HG02970 (cell line): ENCODE results near the gene DHCR24.

Experiments used
- ATAC-seq: cut with Tn5 transposase; IDR thresholded peaks from one replicate; pipeline ENCODE4 v1.9.1; 2021; ENCODE audit warnings: mild to moderate bottlenecking, moderate library complexity, moderate number of reproducible peaks; ENCODE audit not compliant: unreplicated experiment, low FRiP score

The DHCR24 gene

DNA sequence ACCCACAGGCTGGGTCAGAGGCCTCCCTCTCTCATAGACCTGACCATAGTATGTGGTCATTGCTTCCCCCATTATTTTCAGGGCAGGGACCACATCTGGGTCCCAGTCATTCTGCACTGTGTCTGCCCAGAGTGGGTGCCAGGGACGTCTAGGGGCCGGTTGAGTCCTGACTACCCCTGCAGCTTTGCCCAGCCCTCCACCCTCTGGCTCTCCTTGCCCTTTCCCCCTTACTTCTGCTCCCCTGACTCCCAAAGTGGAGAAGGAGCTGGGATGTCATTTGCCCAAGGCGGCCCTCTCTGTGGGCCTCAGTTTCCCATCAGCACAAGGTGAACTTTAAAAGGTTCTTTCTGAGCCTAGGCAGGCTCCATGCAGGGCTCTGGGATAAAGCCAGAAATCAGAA lies 81.5 kb downstream of the DHCR24 start:
- ATAC-seq = no peak

DNA sequence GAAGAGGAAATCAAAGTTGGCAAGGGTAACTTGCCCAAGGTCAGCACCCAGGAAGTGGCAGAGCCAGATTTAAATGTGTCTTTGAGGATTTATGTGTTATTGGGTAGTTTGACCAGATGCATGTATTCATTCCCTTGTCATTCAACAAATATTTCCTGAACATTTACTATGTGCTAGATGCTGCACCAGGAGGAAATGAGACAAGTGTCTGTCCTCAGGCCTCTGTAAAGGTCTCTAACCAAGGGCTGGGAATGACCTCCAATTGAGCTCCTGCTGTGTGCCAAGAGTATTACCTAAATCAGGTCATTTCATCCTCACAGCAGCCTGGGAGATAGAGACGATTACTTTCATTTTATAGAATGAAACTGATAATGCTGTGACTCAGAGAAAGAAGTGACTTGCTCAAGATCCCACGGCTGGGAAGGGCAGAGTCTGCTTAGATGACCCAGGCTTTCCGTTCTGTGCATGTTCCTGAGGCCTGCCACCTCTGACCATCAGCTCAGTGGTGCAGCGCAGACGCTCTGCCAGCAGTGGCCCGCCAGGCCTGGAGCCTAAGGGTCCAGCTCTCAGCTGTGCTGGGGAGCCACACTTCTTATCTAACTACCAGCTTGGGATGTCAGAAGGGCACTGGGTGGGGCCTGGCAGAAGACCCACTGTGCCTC lies 82.4 kb downstream of the DHCR24 start:
- no peak for ATAC-seq

DNA sequence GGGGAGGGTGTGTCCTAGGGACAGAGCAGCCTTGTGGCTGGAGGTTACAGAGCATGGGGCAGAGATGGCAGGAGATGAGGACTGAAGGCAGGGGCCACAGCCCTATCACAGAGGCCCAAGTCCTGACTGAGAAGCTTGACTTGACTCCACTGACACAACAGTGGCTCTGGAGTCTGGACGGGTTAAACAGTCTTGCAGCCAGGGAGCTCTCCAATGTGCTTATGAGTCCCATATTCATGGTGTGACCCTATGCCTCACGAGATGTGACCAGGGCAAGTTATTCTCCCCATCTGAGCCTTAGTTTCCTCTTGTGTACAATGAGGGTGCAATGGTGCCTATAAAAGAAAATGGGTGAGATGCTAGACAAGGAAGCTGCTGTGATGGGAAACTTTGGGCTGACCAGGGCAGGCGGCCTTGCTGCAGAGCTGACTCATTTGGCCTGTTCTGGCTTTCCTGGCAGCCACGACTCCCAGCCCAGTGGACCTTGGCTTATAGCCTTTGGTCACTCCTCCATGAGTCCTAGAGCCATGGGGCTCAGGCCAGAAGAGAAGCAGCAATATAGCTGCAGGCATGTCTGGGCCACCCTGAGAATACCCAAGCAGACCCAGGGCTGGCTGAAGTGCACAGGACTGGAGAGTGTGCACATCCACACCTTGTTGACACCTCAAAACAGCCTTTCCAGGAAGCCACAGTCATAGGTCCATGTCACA lies 83.1 kb downstream of the DHCR24 start:
- ATAC-seq = no peak

DNA sequence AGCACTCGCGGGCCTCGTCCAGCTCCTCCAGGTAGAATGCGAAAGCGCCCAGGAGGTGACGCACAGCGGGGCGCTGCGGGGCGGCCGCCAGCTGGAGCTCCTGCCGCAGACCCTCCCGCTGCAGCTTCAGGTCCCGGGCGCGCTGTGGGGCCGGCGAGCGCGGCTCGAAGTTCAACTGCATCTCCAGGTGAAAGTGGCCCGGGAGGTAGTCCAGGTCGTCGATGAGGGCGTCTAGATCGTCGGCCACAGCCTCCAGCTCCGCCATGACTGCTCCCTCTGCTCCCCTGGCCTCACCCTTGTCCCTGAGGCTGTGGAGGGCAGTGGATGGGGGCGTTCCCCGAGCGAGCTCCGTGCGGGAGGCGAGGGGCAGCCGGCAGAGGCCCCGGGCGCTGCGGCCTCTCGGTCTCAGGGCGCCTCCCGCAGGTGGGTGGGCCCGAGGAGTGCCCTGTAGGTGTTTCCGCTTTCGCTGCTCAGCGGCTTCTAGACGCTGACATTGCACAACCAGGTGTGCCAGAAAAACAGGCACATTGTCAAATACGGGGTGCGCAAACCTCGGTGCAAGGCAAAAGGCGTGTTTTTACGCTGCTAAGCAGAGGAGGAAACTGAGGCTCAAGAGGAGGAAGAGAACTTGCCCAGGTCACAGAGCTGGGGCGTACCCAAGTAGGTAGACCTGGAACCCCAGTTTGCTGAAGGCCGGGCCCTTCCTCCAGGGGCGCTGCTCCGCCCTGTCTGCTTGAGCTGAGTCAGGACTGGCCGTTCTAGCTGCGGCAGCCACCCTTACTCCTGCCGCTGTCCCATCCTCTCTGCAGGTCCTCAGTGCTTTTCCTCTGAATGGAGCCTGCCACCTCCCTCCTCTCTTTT lies 85.9 kb downstream of the DHCR24 start, which contains the start of gene TTC22:
TTC22 (minus strand) TSS at position 425 of the 861 bp plus-strand sequence; CDS start at position 265, 160 bp downstream.
- ATAC-seq = peak; percentile 61

DNA sequence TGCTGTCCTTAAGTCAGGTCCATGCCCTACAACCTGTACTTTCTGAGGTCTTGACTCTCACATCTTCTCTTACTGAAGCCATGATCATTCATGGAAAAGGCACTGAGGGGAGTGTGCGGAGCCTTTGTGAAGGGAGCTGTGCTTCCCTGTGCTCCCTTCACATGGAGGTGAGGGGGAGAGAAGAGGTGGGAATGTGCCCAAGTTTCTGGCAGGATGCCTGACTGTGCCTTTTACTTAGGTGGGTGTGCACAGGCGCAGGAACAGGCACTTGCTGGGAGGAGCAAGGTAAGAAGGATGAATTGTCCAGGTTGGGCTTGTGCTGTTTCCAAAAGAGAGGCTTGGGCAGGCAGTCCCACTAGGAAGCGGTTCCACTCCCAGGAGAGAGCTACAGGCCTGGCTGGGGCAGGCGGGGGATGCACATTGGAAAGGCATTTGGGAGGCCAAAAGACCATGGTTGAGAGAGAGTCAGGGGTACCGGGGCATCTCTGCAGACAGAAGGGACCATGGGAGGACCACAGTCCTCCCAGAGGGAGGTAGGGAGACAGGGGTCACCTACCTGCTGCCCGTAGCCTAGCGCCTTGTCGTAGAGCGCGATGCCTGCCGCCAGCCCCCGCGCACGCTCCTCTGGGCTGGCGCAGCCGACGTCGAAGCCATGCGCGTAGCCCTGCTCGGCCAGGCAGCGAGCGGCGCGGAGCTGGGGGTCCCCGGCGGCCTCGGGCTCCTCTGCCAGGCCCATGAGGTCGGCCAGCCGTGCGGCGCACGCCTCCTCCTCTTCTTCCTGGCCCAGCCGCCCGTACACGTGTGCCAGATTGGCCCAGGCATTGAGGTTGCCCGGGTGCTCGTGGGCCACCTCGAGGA lies 86.7 kb downstream of the DHCR24 start:
- no peak for ATAC-seq
